ENCODE data around the gene DCP1B.

The DCP1B gene

GRCh38 chr12:1913377-1914113 lies 90.7 kb downstream of the DCP1B start:
- no peak for DNase-seq (ENCODE audit: extremely low read depth, low read depth)
- no peak overlapping the region for H3K4me3 ChIP-seq (replicated peaks; ENCODE audit: low read depth, low read length)

GRCh38 chr12:1912580-1913376 lies 91.5 kb downstream of the DCP1B start:
- no peak for TF ChIP-seq CTCF (IDR thresholded peaks at IDR 0.05; ENCODE audit: low read depth, low read length, missing control alignments)
- DNase-seq (ENCODE audit: extremely low read depth, low read depth) = no peak

More at GRCh38 chr12:1913377-1914113, 90.7 kb downstream of the DCP1B start:
- no peak for TF ChIP-seq CTCF (IDR thresholded peaks at IDR 0.05; ENCODE audit: low read depth, low read length, missing control alignments)

GRCh38 chr12:1911598-1912575 lies 92.4 kb downstream of the DCP1B start:
- H3K4me3 ChIP-seq (replicated peaks; ENCODE audit: low read depth, low read length) = no peak overlapping the region
- TF ChIP-seq CTCF (IDR thresholded peaks at IDR 0.05; ENCODE audit: low read depth, low read length, missing control alignments) = no peak
- DNase-seq (ENCODE audit: extremely low read depth, low read depth) = no peak

More at GRCh38 chr12:1912580-1913376, 91.5 kb downstream of the DCP1B start:
- no peak overlapping the region for H3K4me3 ChIP-seq (replicated peaks; ENCODE audit: low read depth, low read length)

GRCh38 chr12:1910468-1910867 lies 93.8 kb downstream of the DCP1B start:
- no peak overlapping the region for H3K4me3 ChIP-seq (replicated peaks; ENCODE audit: low read depth, low read length)
- no peak for DNase-seq (ENCODE audit: extremely low read depth, low read depth)
- no peak for TF ChIP-seq CTCF (IDR thresholded peaks at IDR 0.05; ENCODE audit: low read depth, low read length, missing control alignments)

GRCh38 chr12:1908758-1909157 lies 95.5 kb downstream of the DCP1B start:
- no peak for DNase-seq (ENCODE audit: extremely low read depth, low read depth)
- no peak overlapping the region for H3K4me3 ChIP-seq (replicated peaks; ENCODE audit: low read depth, low read length)
- no peak for TF ChIP-seq CTCF (IDR thresholded peaks at IDR 0.05; ENCODE audit: low read depth, low read length, missing control alignments)

Measured in HFF-Myc (cell line).